Thymus (tissue), 11 donors: ENCODE data around the gene LAMC1. TPM values are rescaled to one million over a fixed set of nuclear protein-coding genes. Genes with fewer than 3 reads are reported as not detected.

Source experiments
- DNase-seq, 9 donors: peaks; one replicate each; pipeline ENCODE4 v3.0.0-alpha.2; 2013; ENCODE audit warnings: low spot score in 9 of 9, low read depth in 6 of 9, missing footprints in 1 of 9
- H3K27ac ChIP-seq, 2 donors: one replicate each; pipeline ENCODE4 v1.5.1; 2013; ENCODE audit warnings: control low read depth in 1 of 2, low read depth in 1 of 2, low read length in 1 of 2, mild to moderate bottlenecking in 1 of 2, moderate library complexity in 1 of 2
- H3K27me3 ChIP-seq, 2 donors: one replicate each; pipeline ENCODE4 v1.5.1; 2013; ENCODE audit warnings: low read length in 1 of 2; ENCODE audit not compliant: control insufficient read depth in 2 of 2, insufficient read depth in 1 of 2
- H3K36me3 ChIP-seq, 2 donors: one replicate each; pipeline ENCODE4 v1.5.1; 2013; ENCODE audit warnings: low read length in 1 of 2, mild to moderate bottlenecking in 1 of 2, moderate library complexity in 1 of 2; ENCODE audit not compliant: control insufficient read depth in 2 of 2, insufficient read depth in 2 of 2
- H3K4me1 ChIP-seq, 2 donors: one replicate each; pipeline ENCODE4 v1.5.1; 2013; ENCODE audit warnings: low read length in 2 of 2; ENCODE audit not compliant: control insufficient read depth in 2 of 2, insufficient read depth in 2 of 2
- H3K4me3 ChIP-seq, 2 donors: one replicate each; pipeline ENCODE4 v1.5.1; 2013; ENCODE audit warnings: low read length in 2 of 2, control low read depth in 1 of 2, mild to moderate bottlenecking in 1 of 2
- H3K9me3 ChIP-seq, 2 donors: one replicate each; pipeline ENCODE4 v1.5.1; 2013; ENCODE audit warnings: low read length in 1 of 2, mild to moderate bottlenecking in 1 of 2; ENCODE audit not compliant: control insufficient read depth in 2 of 2, insufficient read depth in 1 of 2
- WGBS: extraction: QIAGEN DNeasy Blood & Tissue Kit; methylation state at CpG from one replicate; pipeline ENCODE4 v1.1.7; 2013; 5-methylcytosine and 5-hydroxymethylcytosine counted together
- polyA plus RNA-seq: library from polyadenylated mRNA; stranded (reverse); fragments of 200-250 nt; gene quantifications from one replicate; pipeline ENCODE4 v1.2.3, GENCODE V29; 2013
- total RNA-seq: library from RNA; stranded (reverse); fragments of 120-200 nt; gene quantifications from one replicate; pipeline ENCODE4 v1.2.4, GENCODE V29; 2013
- donor health status: healthy.

Gene LAMC1
- total and polyA plus RNA-seq, 2 donors: 12.6 to 20.5 TPM

GRCh38 chr1:182993746-182994145, 29.5 kb upstream of the LAMC1 start:
- H3K9me3 ChIP-seq: no peaks in the 10 kb centered on the region
- H3K27ac ChIP-seq: no peak overlapping the region
- no peak for DNase-seq
- no peak overlapping the region for H3K4me3 ChIP-seq
- H3K27me3 ChIP-seq: peaks cover 0 to 2% of the 10 kb centered on the region in 2 donors
- H3K4me1 ChIP-seq: no peaks in the 10 kb centered on the region
- no peaks in the 10 kb centered on the region for H3K36me3 ChIP-seq

GRCh38 chr1:182995894-182996293, 27.3 kb upstream of the LAMC1 start:
- Histone ChIP-seq H3K4me1 (no peaks in the 10 kb centered on the region), H3K27me3 (no peaks in the 10 kb centered on the region), H3K36me3 (no peaks in the 10 kb centered on the region), H3K4me3 (no peak overlapping the region), H3K9me3 (no peaks in the 10 kb centered on the region), H3K27ac (no peak overlapping the region)
- 66% methylated on average over 4 of the region's 4 CpGs for WGBS
- no peak for DNase-seq

DNA sequence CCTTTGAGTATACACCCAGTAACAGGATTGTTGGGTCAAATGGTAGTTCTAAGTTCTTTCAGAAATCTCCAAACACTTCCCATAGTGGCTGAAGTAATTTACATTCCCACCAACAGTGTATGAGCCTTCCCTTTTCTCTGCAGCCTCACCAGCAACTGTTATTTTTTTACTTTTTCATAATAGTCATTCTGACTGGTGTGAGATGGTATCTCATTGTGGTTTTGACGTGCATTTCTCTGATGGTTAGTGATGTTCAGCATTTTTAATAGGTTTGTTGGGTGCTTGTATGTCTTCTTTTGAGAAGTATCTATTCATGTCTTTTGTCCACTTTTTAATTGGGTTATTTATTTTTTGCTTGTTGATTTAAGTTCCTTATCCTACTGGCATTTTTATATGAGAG, 26.4 kb upstream of the LAMC1 start:
- Histone ChIP-seq H3K9me3 (no peaks in the 10 kb centered on the region), H3K36me3 (no peaks in the 10 kb centered on the region), H3K27ac (no peak overlapping the region), H3K4me1 (no peaks in the 10 kb centered on the region), H3K4me3 (no peak overlapping the region), H3K27me3 (no peaks in the 10 kb centered on the region)
- no peak for DNase-seq
- WGBS: 10% methylated on average over 1 of the region's 1 CpG

DNA sequence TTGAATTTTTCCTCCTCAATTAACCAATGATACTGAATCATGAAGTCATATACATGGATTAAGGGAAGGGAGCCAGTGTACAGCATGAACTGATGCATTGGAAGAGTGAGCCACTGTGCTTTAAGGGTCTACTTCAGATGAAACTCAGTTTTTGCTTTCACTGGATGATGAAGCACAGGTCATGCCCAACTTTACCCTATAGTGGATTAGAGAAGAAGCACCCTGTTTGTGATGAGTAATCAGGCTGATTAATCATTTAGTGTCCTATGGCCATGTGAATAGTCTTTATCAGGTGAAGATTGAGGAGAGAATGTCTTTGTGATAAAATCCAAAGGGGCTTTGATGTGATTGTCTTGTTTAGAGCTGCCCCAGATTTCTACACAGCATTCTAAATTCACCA, 24.7 kb upstream of the LAMC1 start:
- no peak for DNase-seq
- Histone ChIP-seq H3K4me3 (no peak overlapping the region), H3K36me3 (no peaks in the 10 kb centered on the region), H3K4me1 (no peaks in the 10 kb centered on the region), H3K27ac (no peak overlapping the region), H3K9me3 (no peaks in the 10 kb centered on the region), H3K27me3 (no peaks in the 10 kb centered on the region)

GRCh38 chr1:183000167-183000962, 22.9 kb upstream of the LAMC1 start:
- Histone ChIP-seq H3K4me3 (no peak overlapping the region), H3K4me1 (no peaks in the 10 kb centered on the region), H3K27me3 (no peaks in the 10 kb centered on the region), H3K36me3 (no peaks in the 10 kb centered on the region), H3K27ac (no peak overlapping the region), H3K9me3 (no peaks in the 10 kb centered on the region)
- WGBS: 97% methylated on average over 4 of the region's 4 CpGs
- DNase-seq: no peak

- no peaks in the 10 kb centered on the region for H3K4me1 ChIP-seq
- no peaks in the 10 kb centered on the region for H3K27me3 ChIP-seq
- H3K36me3 ChIP-seq: no peaks in the 10 kb centered on the region
- no peaks in the 10 kb centered on the region for H3K9me3 ChIP-seq
- no peak overlapping the region for H3K4me3 ChIP-seq
- DNase-seq: no peak
- no peak overlapping the region for H3K27ac ChIP-seq
Observed at GRCh38 chr1:183002267-183002666, 21.0 kb upstream of the LAMC1 start.

DNA sequence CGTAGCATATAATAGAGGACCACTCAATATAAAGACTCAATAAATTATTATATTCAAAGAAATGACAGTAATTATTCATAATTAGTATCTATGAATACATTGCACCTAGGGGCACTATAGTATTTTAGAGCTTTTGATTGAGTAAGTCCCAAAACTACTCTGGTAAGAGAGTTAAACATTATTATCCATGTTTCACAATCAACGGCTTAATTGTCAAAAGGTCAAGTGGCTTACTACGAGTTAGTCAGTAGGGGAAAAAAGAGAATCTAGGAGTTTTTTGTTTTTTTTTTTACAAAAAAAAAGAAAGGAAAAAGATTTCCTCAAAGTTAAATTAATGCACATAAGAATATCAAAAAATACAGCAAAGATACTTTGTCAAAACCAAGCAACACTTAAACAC, 20.4 kb upstream of the LAMC1 start:
- H3K9me3 ChIP-seq: no peaks in the 10 kb centered on the region
- H3K4me1 ChIP-seq: no peaks in the 10 kb centered on the region
- 95% methylated on average over 3 of the region's 3 CpGs for WGBS
- no peaks in the 10 kb centered on the region for H3K36me3 ChIP-seq
- H3K27me3 ChIP-seq: no peaks in the 10 kb centered on the region
- H3K27ac ChIP-seq: no peak overlapping the region
- DNase-seq: no peak
- H3K4me3 ChIP-seq: no peak overlapping the region

GRCh38 chr1:183003203-183003602, 20.0 kb upstream of the LAMC1 start:
- H3K36me3 ChIP-seq: no peaks in the 10 kb centered on the region
- H3K4me1 ChIP-seq: no peaks in the 10 kb centered on the region
- 84% methylated on average over 4 of the region's 4 CpGs for WGBS
- no peak overlapping the region for H3K27ac ChIP-seq
- H3K27me3 ChIP-seq: no peaks in the 10 kb centered on the region
- DNase-seq: no peak
- no peak overlapping the region for H3K4me3 ChIP-seq
- H3K9me3 ChIP-seq: no peaks in the 10 kb centered on the region

- no peaks in the 10 kb centered on the region for H3K27me3 ChIP-seq
- H3K36me3 ChIP-seq: no peaks in the 10 kb centered on the region
- 98% methylated on average over 2 of the region's 2 CpGs for WGBS
- H3K4me1 ChIP-seq: no peaks in the 10 kb centered on the region
- H3K9me3 ChIP-seq: no peaks in the 10 kb centered on the region
- H3K27ac ChIP-seq: no peak overlapping the region
- DNase-seq: no peak
- H3K4me3 ChIP-seq: no peak overlapping the region
Observed at GRCh38 chr1:183004141-183004540, 19.1 kb upstream of the LAMC1 start.
